ENCODE data around the gene CRAMP1. TPM values are rescaled to one million over a fixed set of nuclear protein-coding genes. Genes with fewer than 3 reads are reported as not detected.

CRAMP1 gene
- total RNA-seq, 1 experiment from 2014 or later: 29.7 TPM

- no peak overlapping the region for H3K4me3 Mint-ChIP-seq (ENCODE audit: low read depth, unreplicated experiment)
- TF ChIP-seq CTCF (IDR thresholded peaks at IDR 0.05; ENCODE audit: unreplicated experiment): no peak
- no peaks in the 10 kb centered on the region for H3K4me1 Mint-ChIP-seq (ENCODE audit: low read depth, unreplicated experiment)
- no peak overlapping the region for H3K27ac Mint-ChIP-seq (ENCODE audit: unreplicated experiment)
- CTCF ChIA-PET: no interaction called here
- H3K9me3 Mint-ChIP-seq (ENCODE audit: low read depth, unreplicated experiment): no peaks in the 10 kb centered on the region
- no TSS peak for BruUV-seq (replicated peaks)
- H3K27me3 Mint-ChIP-seq (ENCODE audit: unreplicated experiment): no peaks in the 10 kb centered on the region
- intact Hi-C loops (cut with micrococcal nuclease; ENCODE audit: unreplicated experiment): no loop called here
- H3K36me3 Mint-ChIP-seq (ENCODE audit: insufficient read depth, unreplicated experiment): peaks cover 8% of the 10 kb centered on the region
- DNase-seq: no peak
These were observed 15.0 kb upstream of the CRAMP1 start for GRCh38 chr16:1597154-1597553.

GRCh38 chr16:1601031-1601430, 11.1 kb upstream of the CRAMP1 start:
- CTCF ChIA-PET: interaction anchor here (1.5 kb wide), 1 partner anchor 11 kb away, joined by 4 read pairs; the partner anchor contains the start of gene IFT140
- no peak overlapping the region for H3K27ac Mint-ChIP-seq (ENCODE audit: unreplicated experiment)
- peaks cover 13% of the 10 kb centered on the region for H3K36me3 Mint-ChIP-seq (ENCODE audit: insufficient read depth, unreplicated experiment)

GRCh38 chr16:1601489-1601888, 10.7 kb upstream of the CRAMP1 start:
- Mint-ChIP-seq H3K36me3 (ENCODE audit: insufficient read depth, unreplicated experiment) (peaks cover 14% of the 10 kb centered on the region), H3K4me3 (ENCODE audit: low read depth, unreplicated experiment) (no peak overlapping the region), H3K9me3 (ENCODE audit: low read depth, unreplicated experiment) (no peaks in the 10 kb centered on the region), H3K4me1 (ENCODE audit: low read depth, unreplicated experiment) (no peaks in the 10 kb centered on the region), H3K27me3 (ENCODE audit: unreplicated experiment) (no peaks in the 10 kb centered on the region), H3K27ac (ENCODE audit: unreplicated experiment) (no peak overlapping the region)
- no peak for DNase-seq
- CTCF ChIA-PET: interaction anchor here (1.5 kb wide), 1 partner anchor 10 kb away, joined by 4 read pairs; the partner anchor contains the start of gene IFT140
- no peak for TF ChIP-seq CTCF (IDR thresholded peaks at IDR 0.05; ENCODE audit: unreplicated experiment)
- no TSS peak for BruUV-seq (replicated peaks)
- intact Hi-C loops (cut with micrococcal nuclease; ENCODE audit: unreplicated experiment): no loop called here

More at GRCh38 chr16:1601031-1601430, 11.1 kb upstream of the CRAMP1 start:
- intact Hi-C loops (cut with micrococcal nuclease; ENCODE audit: unreplicated experiment): no loop called here
- H3K4me3 Mint-ChIP-seq (ENCODE audit: low read depth, unreplicated experiment): no peak overlapping the region
- H3K27me3 Mint-ChIP-seq (ENCODE audit: unreplicated experiment): no peaks in the 10 kb centered on the region
- DNase-seq: no peak
- no peaks in the 10 kb centered on the region for H3K9me3 Mint-ChIP-seq (ENCODE audit: low read depth, unreplicated experiment)
- H3K4me1 Mint-ChIP-seq (ENCODE audit: low read depth, unreplicated experiment): no peaks in the 10 kb centered on the region
- BruUV-seq (replicated peaks): no TSS peak
- no peak for TF ChIP-seq CTCF (IDR thresholded peaks at IDR 0.05; ENCODE audit: unreplicated experiment)

- DNase-seq: no peak
- H3K27ac Mint-ChIP-seq (ENCODE audit: unreplicated experiment): no peak overlapping the region
- CTCF ChIA-PET: interaction anchor here (1.5 kb wide), 1 partner anchor 9 kb away, joined by 4 read pairs; the partner anchor contains the start of gene IFT140
- peaks cover 15% of the 10 kb centered on the region for H3K36me3 Mint-ChIP-seq (ENCODE audit: insufficient read depth, unreplicated experiment)
- no peak overlapping the region for H3K4me3 Mint-ChIP-seq (ENCODE audit: low read depth, unreplicated experiment)
- H3K9me3 Mint-ChIP-seq (ENCODE audit: low read depth, unreplicated experiment): no peaks in the 10 kb centered on the region
- intact Hi-C loops (cut with micrococcal nuclease; ENCODE audit: unreplicated experiment): no loop called here
- H3K27me3 Mint-ChIP-seq (ENCODE audit: unreplicated experiment): no peaks in the 10 kb centered on the region
- H3K4me1 Mint-ChIP-seq (ENCODE audit: low read depth, unreplicated experiment): no peaks in the 10 kb centered on the region
- no TSS peak for BruUV-seq (replicated peaks)
- no peak for TF ChIP-seq CTCF (IDR thresholded peaks at IDR 0.05; ENCODE audit: unreplicated experiment)
These were observed 9.9 kb upstream of the CRAMP1 start for GRCh38 chr16:1602285-1602684.
